IMR-90 (cell line): ENCODE data around the gene SLC12A1. TPM values are rescaled to one million over a fixed set of nuclear protein-coding genes. Genes with fewer than 3 reads are reported as not detected.

Experiments
- ATAC-seq: fragments of 200-7000 bp; cut with Tn5 transposase; 2 replicates; pipeline ENCODE4 v1.9.1; 2020; ENCODE audit warnings: low read depth, mild to moderate bottlenecking, moderate library complexity
- BruUV-seq: library from RNA; stranded (reverse); fragments of 400-500 nt; replicated peaks from 2 replicates; lab custom pipeline; 2021; lab: Mats Ljungman, UMichigan
- CTCF ChIA-PET: fragments of 300-600 bp; formaldehyde crosslinking; extraction: SDS; loops from one replicate; lab custom pipeline; 2021; ENCODE audit warnings: antibody characterized with exemption; lab: Yijun Ruan, JAX
- POLR2A ChIA-PET: fragments of 300-600 bp; sonication (Branson Sonifier 250); formaldehyde crosslinking; loops from one replicate; lab custom pipeline; 2022; ENCODE audit warnings: antibody characterized with exemption; ENCODE audit not compliant: unreplicated experiment; lab: Charles Lee
- DNase-seq: peaks from one replicate; pipeline ENCODE4 v3.0.0; 2013
- H2AFZ ChIP-seq: replicated peaks from 2 replicates; pipeline ENCODE3; 2013; ENCODE audit warnings: low read length, mild to moderate bottlenecking; ENCODE audit not compliant: poor library complexity
- H2AK5ac ChIP-seq: 2 replicates; pipeline ENCODE4 v1.6.1; 2013; ENCODE audit warnings: low read depth, low read length, inconsistent platforms
- H2AK9ac ChIP-seq: replicated peaks from 2 replicates; pipeline ENCODE3; 2013; ENCODE audit warnings: mild to moderate bottlenecking, low read depth, low read length, moderate library complexity; ENCODE audit not compliant: poor library complexity
- H2BK120ac ChIP-seq: 2 replicates; pipeline ENCODE4 v1.6.1; 2013; ENCODE audit warnings: low read depth, low read length, inconsistent platforms
- H2BK15ac ChIP-seq: 3 replicates; pipeline ENCODE4 v1.6.1; 2013; ENCODE audit warnings: low read depth, low read length, inconsistent platforms
- H2BK20ac ChIP-seq: 2 replicates; pipeline ENCODE4 v1.6.1; 2013; ENCODE audit warnings: low read depth, mild to moderate bottlenecking, inconsistent platforms, low read length, moderate library complexity
- H2BK5ac ChIP-seq: 2 replicates; pipeline ENCODE4 v1.6.1; 2013; ENCODE audit warnings: mild to moderate bottlenecking, low read depth, low read length, inconsistent platforms; ENCODE audit not compliant: poor library complexity, severe bottlenecking
- H3K14ac ChIP-seq: replicated peaks from 2 replicates; pipeline ENCODE4 v1.6.1; 2013; ENCODE audit warnings: low read depth, low read length, inconsistent platforms
- H3K18ac ChIP-seq: 2 replicates; pipeline ENCODE4 v1.6.1; 2013; ENCODE audit warnings: low read depth, low read length, control low read depth
- H3K23ac ChIP-seq: 2 replicates; pipeline ENCODE4 v1.6.1; 2013; ENCODE audit warnings: low read depth, low read length, inconsistent platforms
- H3K27ac ChIP-seq: 2 replicates; pipeline ENCODE4 v1.5.1; 2013; ENCODE audit warnings: mild to moderate bottlenecking, control low read depth, low read length; ENCODE audit not compliant: insufficient read depth
- H3K27me3 ChIP-seq: 2 replicates; pipeline ENCODE4 v1.6.1; 2013; ENCODE audit warnings: low read length; ENCODE audit not compliant: control insufficient read depth, insufficient read depth
- H3K36me3 ChIP-seq: 2 replicates; pipeline ENCODE4 v1.6.1; 2013; ENCODE audit warnings: low read length, mixed read lengths; ENCODE audit not compliant: control insufficient read depth, insufficient read depth
- H3K4ac ChIP-seq: 2 replicates; pipeline ENCODE4 v1.6.1; 2013; ENCODE audit warnings: low read depth, low read length, inconsistent platforms
- H3K4me1 ChIP-seq: 2 replicates; pipeline ENCODE4 v1.6.1; 2013; ENCODE audit warnings: low read length, mixed read lengths; ENCODE audit not compliant: control insufficient read depth, insufficient read depth
- H3K4me2 ChIP-seq: 2 replicates; pipeline ENCODE4 v1.6.1; 2013; ENCODE audit warnings: low read depth, mild to moderate bottlenecking, control low read depth, low read length, moderate library complexity
- H3K4me3 ChIP-seq: 2 replicates; pipeline ENCODE4 v1.5.1; 2013; ENCODE audit warnings: low read depth, mild to moderate bottlenecking, control low read depth, low read length, moderate library complexity; ENCODE audit not compliant: insufficient read depth
- H3K56ac ChIP-seq: 2 replicates; pipeline ENCODE4 v1.6.1; 2013; ENCODE audit warnings: low read length, inconsistent platforms; ENCODE audit not compliant: insufficient read depth; ENCODE audit errors: extremely low read depth
- H3K79me1 ChIP-seq, 2 experiments: 2 replicates each; pipeline ENCODE4 v1.6.1; 2013; ENCODE audit warnings: low read length in 2 of 2, inconsistent platforms in 1 of 2, low read depth in 1 of 2
- H3K9ac ChIP-seq: 2 replicates; pipeline ENCODE4 v1.6.1; 2013; ENCODE audit warnings: low read depth, low read length, control low read depth
- H3K9me1 ChIP-seq: 2 replicates; pipeline ENCODE4 v1.6.1; 2013; ENCODE audit warnings: low read length, inconsistent platforms; ENCODE audit not compliant: insufficient read depth
- H3K9me3 ChIP-seq: 2 replicates; pipeline ENCODE4 v1.6.1; 2013; ENCODE audit warnings: low read length; ENCODE audit not compliant: control insufficient read depth, insufficient read depth
- H4K20me1 ChIP-seq: 2 replicates; pipeline ENCODE4 v1.6.1; 2013; ENCODE audit warnings: low read length, inconsistent platforms; ENCODE audit not compliant: insufficient read depth
- H4K5ac ChIP-seq: 2 replicates; pipeline ENCODE4 v1.6.1; 2013; ENCODE audit warnings: mild to moderate bottlenecking, low read depth, low read length, control low read depth
- H4K8ac ChIP-seq, 2 experiments: 2 replicates each; pipeline ENCODE4 v1.6.1; 2013; ENCODE audit warnings: low read depth in 2 of 2, low read length in 2 of 2, control low read depth in 1 of 2, inconsistent platforms in 1 of 2
- H4K91ac ChIP-seq: 2 replicates; pipeline ENCODE4 v1.6.1; 2013; ENCODE audit warnings: low read depth, low read length, inconsistent platforms; ENCODE audit not compliant: insufficient read depth
- CEBPB ChIP-seq: IDR thresholded peaks from 2 replicates; pipeline ENCODE4 v1.6.1; 2012; ENCODE audit warnings: low read depth, low read length, improper control_type of control experiment
- CHD1 ChIP-seq: IDR thresholded peaks from 2 replicates; pipeline ENCODE4 v1.6.1; 2012; ENCODE audit warnings: low read depth, low read length, improper control_type of control experiment
- MAFK ChIP-seq: IDR thresholded peaks from 2 replicates; pipeline ENCODE4 v1.6.1; 2012; ENCODE audit warnings: low read depth, low read length, improper control_type of control experiment
- NFE2L2 ChIP-seq: fragments of 150-350 bp; IDR thresholded peaks from 2 replicates; pipeline ENCODE4 v1.6.1; 2016; ENCODE audit warnings: low read depth, mild to moderate bottlenecking, low read length
- RAD21 ChIP-seq: IDR thresholded peaks from 2 replicates; pipeline ENCODE4 v1.6.1; 2012; ENCODE audit warnings: low read length, improper control_type of control experiment
- RCOR1 ChIP-seq: IDR thresholded peaks from 2 replicates; pipeline ENCODE4 v1.6.1; 2012; ENCODE audit warnings: mild to moderate bottlenecking, low read length, improper control_type of control experiment; ENCODE audit not compliant: insufficient replicate concordance
- WGBS, 2 experiments: methylation state at CpG; one replicate each; pipeline versions ENCODE4 v1.1.5 to v1.1.7; 2013; ENCODE audit warnings: missing lambda C conversion rate in 2 of 2; ENCODE audit not compliant: insufficient read length in 1 of 2; ENCODE audit errors: extremely low coverage in 2 of 2; 5-methylcytosine and 5-hydroxymethylcytosine counted together
- dilution Hi-C: fragments of 300-500 bp; cut with HindIII; formaldehyde crosslinking; loops from one replicate; pipeline ENCODE4 v1.14.3; 2018; ENCODE audit warnings: low sequenced_read_pairs; ENCODE audit not compliant: unreplicated experiment
- in situ Hi-C: fragments of 300-500 bp; cut with MboI; formaldehyde crosslinking; loops from 3 replicates; pipeline ENCODE4 v1.14.3; 2019; ENCODE audit warnings: low sequenced_read_pairs, inconsistent platforms, mixed read lengths
- intact Hi-C: fragments of 100-400 bp; cut with micrococcal nuclease; formaldehyde crosslinking; loops from 2 replicates; pipeline ENCODE4 v1.10.0; 2022
- polyA plus RNA-seq, 3 experiments: library from polyadenylated mRNA; depleted of rRNA; stranded (reverse); fragments of >200 nt; gene quantifications; 2 replicates each; pipeline ENCODE4 v1.2.3, GENCODE V29; 2012; ENCODE audit warnings: low replicate concordance in 1 of 3
- total RNA-seq: library from RNA; depleted of rRNA; stranded (reverse); fragments of >200 nt; gene quantifications from 2 replicates; pipeline ENCODE4 v1.2.3, GENCODE V29; 2012

The SLC12A1 gene
- total and polyA plus RNA-seq, 2 of the 4 experiments (the other 2 are of a cell fraction): not detected

DNA sequence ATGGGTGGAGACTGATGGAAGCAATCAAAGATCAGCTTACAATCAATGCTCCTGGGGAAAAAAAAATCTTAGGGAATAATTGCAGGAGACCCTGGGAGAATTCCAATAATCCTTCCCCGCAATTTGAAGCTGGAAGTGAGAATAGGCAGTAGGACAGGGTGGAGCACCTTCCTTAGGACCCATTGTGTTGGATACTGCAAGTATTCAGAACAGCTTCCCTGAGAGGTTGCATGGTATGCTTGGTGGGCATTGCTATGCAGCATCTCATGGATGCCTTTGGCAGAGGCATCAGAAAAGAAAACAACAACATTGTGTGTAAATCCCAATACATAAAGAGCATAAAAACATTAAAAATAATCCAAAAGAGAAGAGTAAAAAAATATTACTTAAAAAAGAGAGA, 100.5 kb downstream of the SLC12A1 start:
- H3K9me1 ChIP-seq: no peaks in the 10 kb centered on the region
- H3K4me2 ChIP-seq: no peak overlapping the region
- no TSS peak for BruUV-seq
- H3K27ac ChIP-seq: no peak overlapping the region
- WGBS, 2 experiments: no CpG with 5 or more reads among the region's 1 CpG
- no peak overlapping the region for H4K5ac ChIP-seq
- H3K14ac ChIP-seq: no peak overlapping the region
- no peak overlapping the region for H4K91ac ChIP-seq
- no peak overlapping the region for H3K9ac ChIP-seq
- no peak overlapping the region for H2AK5ac ChIP-seq
- no peak overlapping the region for H2BK120ac ChIP-seq
- H2BK15ac ChIP-seq: no peak overlapping the region
- no peak overlapping the region for H3K23ac ChIP-seq
- H2AK9ac ChIP-seq: no peak overlapping the region
- H4K20me1 ChIP-seq: no peaks in the 10 kb centered on the region
- no peak overlapping the region for H4K8ac ChIP-seq
- H2BK20ac ChIP-seq: no peak overlapping the region
- no peak overlapping the region for H3K4ac ChIP-seq
- TF ChIP-seq MAFK: no peak
- TF ChIP-seq CEBPB: no peak
- TF ChIP-seq NFE2L2: no peak
- no peak for TF ChIP-seq CHD1
- no peak for TF ChIP-seq RAD21
- no peak for TF ChIP-seq RCOR1
- H3K4me3 ChIP-seq: no peak overlapping the region
- POLR2A ChIA-PET: no interaction called here
- H2AFZ ChIP-seq: no peak overlapping the region
- H3K36me3 ChIP-seq: no peaks in the 10 kb centered on the region
- no peak for DNase-seq
- intact Hi-C loops: no loop called here
- CTCF ChIA-PET: interaction anchor here (0.7 kb wide), 1 partner anchor 48 kb away, joined by 6 read pairs; no protein-coding TSS in a partner anchor
- no peaks in the 10 kb centered on the region for H3K4me1 ChIP-seq
- ATAC-seq: no peak
- no peak overlapping the region for H3K18ac ChIP-seq
- peaks cover 9% of the 10 kb centered on the region for H3K27me3 ChIP-seq
- no peak overlapping the region for H2BK5ac ChIP-seq
- H3K56ac ChIP-seq: no peak overlapping the region
- no peaks in the 10 kb centered on the region for H3K79me1 ChIP-seq
- no peaks in the 10 kb centered on the region for H3K9me3 ChIP-seq
- dilution Hi-C loops: no loop called here
- in situ Hi-C loops: no loop called here
